Activated CD8-positive, alpha-beta T cell treated with anti-CD3 and anti-CD28 coated beads, Interleukin-2, amount 10 ng/mL, durations not matched to agents 7 days and 5 days (primary cell): ENCODE results near the gene ZNF480. TPM values are rescaled to one million over a fixed set of nuclear protein-coding genes. Genes with fewer than 3 reads are reported as not detected.
A peak's percentile ranks its signal among the peaks of the same experiment; 100 is the strongest.

Experiments
- ATAC-seq: fragments of 150-1000 bp; cut with Tn5 transposase; one replicate; pipeline ENCODE4 v1.10.0; 2021; ENCODE audit warnings: moderate library complexity
- CTCF ChIA-PET: fragments of 350-600 bp; sonication (Branson Sonifier 250); formaldehyde crosslinking; loops from one replicate; lab custom pipeline; 2021; ENCODE audit warnings: antibody characterized with exemption; lab: Charles Lee
- POLR2A ChIA-PET: fragments of 350-600 bp; sonication (Branson Sonifier 250); formaldehyde crosslinking; loops from one replicate; lab custom pipeline; 2021; ENCODE audit warnings: antibody characterized with exemption; lab: Charles Lee
- DNase-seq: peaks from one replicate; pipeline ENCODE4 v3.0.0-alpha.2; 2020
- H3K27ac Mint-ChIP-seq: one replicate; pipeline ENCODE4 v1.8.0; 2021; ENCODE audit warnings: mild to moderate bottlenecking, mixed read lengths
- H3K27me3 Mint-ChIP-seq: one replicate; pipeline ENCODE4 v1.8.0; 2021; ENCODE audit warnings: low read depth, mixed read lengths
- H3K36me3 Mint-ChIP-seq: one replicate; pipeline ENCODE4 v1.8.0; 2021; ENCODE audit warnings: low read depth, mixed read lengths
- H3K4me1 Mint-ChIP-seq: one replicate; pipeline ENCODE4 v1.8.0; 2021; ENCODE audit warnings: low read depth, mixed read lengths
- H3K4me3 Mint-ChIP-seq: one replicate; pipeline ENCODE4 v1.8.0; 2021; ENCODE audit warnings: mild to moderate bottlenecking, mixed read lengths
- H3K9me3 Mint-ChIP-seq: one replicate; pipeline ENCODE4 v1.8.0; 2022; ENCODE audit warnings: mixed read lengths; ENCODE audit not compliant: insufficient read depth
- microRNA-seq: library from miRNA; unstranded; fragments of <30 nt; microRNA quantifications from one replicate; pipeline ENCODE4 v1.2.0, GENCODE V29; 2022
- total RNA-seq, 2 experiments: library from RNA; stranded (reverse); gene quantifications; one replicate each; pipeline ENCODE4 v1.2.3, GENCODE V29; 2021

ZNF480 gene
- total RNA-seq, 2 experiments from 2014 or later: 15.2 to 15.7 TPM

DNA sequence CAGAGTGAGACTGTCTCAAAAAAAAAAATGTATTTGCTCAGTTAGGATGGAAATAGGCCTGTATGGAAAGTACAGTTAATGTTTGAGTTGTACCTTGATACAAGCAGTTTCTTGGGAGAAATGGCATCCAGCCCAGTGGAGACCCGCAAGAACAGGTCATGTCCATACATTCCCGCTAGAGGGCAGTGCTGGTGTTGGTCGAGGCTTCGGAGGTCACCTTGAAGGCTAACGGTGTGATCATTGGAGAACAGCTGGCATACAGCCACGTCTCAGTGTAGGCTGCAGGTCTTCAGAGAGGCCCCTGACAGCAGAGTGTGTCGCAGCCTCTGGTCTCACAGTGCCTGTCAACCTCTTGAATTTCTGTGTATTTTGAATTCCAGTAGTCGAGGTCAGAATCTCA is 46.6 kb downstream of the ZNF480 start:
- Mint-ChIP-seq H3K27ac (no peak overlapping the region), H3K4me3 (no peak overlapping the region), H3K36me3 (peaks cover 16% of the 10 kb centered on the region), H3K4me1 (no peaks in the 10 kb centered on the region), H3K27me3 (no peaks in the 10 kb centered on the region), H3K9me3 (peaks cover 12% of the 10 kb centered on the region)
- ATAC-seq (peak; percentile 57), DNase-seq (peak; percentile 66)
- ChIA-PET CTCF (no interaction called here), POLR2A (no interaction called here)

DNA sequence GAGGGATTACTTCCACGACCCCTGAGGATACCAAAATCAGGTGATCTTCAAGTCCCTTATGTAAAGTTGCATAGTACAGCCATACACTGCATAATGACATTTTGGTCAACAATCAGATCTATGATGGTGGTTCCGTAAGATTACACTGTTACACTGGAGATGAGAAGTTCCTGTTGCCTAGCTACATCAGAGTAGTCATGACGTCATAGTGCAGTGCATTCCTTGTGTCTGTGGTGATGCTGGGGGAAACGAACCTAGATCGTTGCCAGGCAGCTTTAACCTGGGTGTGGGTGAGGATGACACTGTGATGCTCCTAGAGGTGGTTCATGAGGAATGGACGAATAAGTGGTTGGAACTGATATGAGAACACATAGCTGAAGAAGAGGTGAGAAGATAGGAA is 48.2 kb downstream of the ZNF480 start:
- H3K27me3 Mint-ChIP-seq: no peaks in the 10 kb centered on the region
- H3K4me1 Mint-ChIP-seq: no peaks in the 10 kb centered on the region
- peaks cover 17% of the 10 kb centered on the region for H3K36me3 Mint-ChIP-seq
- CTCF ChIA-PET: no interaction called here
- H3K9me3 Mint-ChIP-seq: peaks cover 15% of the 10 kb centered on the region
- no peak for ATAC-seq
- H3K4me3 Mint-ChIP-seq: no peak overlapping the region
- POLR2A ChIA-PET: no interaction called here
- H3K27ac Mint-ChIP-seq: no peak overlapping the region
- DNase-seq: no peak

DNA sequence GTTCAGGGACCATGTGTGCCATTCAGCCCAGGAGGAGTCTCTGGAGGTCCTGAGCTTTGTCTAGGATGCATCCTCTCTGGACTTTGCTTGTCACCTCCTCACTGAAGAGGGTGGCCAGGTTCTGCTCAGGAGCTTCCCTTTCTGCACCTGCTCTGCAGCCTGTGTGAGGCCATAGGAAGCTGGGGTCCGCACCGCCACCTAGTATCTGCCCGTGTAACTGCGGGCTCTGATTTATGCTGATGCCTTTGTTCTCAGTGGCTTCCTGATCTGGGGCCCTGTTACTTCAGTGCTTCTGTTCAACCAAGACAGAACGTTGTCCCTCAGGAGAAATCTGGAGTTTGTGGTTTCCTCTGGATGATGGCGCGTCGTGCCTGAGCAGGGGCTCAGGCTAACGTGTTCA is 54.5 kb downstream of the ZNF480 start:
- ChIA-PET POLR2A (interaction anchor here (0.7 kb wide), 1 partner anchor 1883 kb away, joined by 4 read pairs; no protein-coding TSS in a partner anchor), CTCF (no interaction called here)
- DNase-seq (no peak), ATAC-seq (no peak)
- peaks cover 37% of the 10 kb centered on the region for H3K9me3 Mint-ChIP-seq
- no peaks in the 10 kb centered on the region for H3K27me3 Mint-ChIP-seq
- no peaks in the 10 kb centered on the region for H3K4me1 Mint-ChIP-seq
- H3K36me3 Mint-ChIP-seq: peaks cover 43% of the 10 kb centered on the region
- no peak overlapping the region for H3K27ac Mint-ChIP-seq
- H3K4me3 Mint-ChIP-seq: no peak overlapping the region

DNA sequence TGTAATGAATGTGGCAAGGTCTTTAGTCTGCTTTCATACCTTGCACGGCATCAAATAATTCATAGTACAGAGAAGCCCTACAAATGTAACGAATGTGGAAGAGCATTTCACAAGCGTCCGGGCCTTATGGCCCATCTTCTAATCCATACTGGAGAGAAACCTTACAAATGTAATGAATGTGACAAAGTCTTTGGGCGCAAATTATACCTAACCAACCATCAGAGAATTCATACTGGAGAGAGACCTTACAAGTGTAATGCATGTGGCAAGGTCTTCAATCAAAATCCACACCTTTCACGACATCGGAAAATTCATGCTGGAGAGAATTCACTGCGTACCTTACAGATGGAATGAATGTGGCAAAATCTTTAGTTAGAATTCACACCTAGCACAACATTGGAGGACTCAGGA is 69.5 kb downstream of the ZNF480 start:
- peaks cover 41% of the 10 kb centered on the region for H3K9me3 Mint-ChIP-seq
- ATAC-seq: no peak
- peaks cover 15% of the 10 kb centered on the region for H3K4me1 Mint-ChIP-seq
- POLR2A ChIA-PET: no interaction called here
- no peaks in the 10 kb centered on the region for H3K27me3 Mint-ChIP-seq
- H3K36me3 Mint-ChIP-seq: peaks cover 42% of the 10 kb centered on the region
- CTCF ChIA-PET: no interaction called here
- no peak overlapping the region for H3K4me3 Mint-ChIP-seq
- H3K27ac Mint-ChIP-seq: no peak overlapping the region
- no peak for DNase-seq

DNA sequence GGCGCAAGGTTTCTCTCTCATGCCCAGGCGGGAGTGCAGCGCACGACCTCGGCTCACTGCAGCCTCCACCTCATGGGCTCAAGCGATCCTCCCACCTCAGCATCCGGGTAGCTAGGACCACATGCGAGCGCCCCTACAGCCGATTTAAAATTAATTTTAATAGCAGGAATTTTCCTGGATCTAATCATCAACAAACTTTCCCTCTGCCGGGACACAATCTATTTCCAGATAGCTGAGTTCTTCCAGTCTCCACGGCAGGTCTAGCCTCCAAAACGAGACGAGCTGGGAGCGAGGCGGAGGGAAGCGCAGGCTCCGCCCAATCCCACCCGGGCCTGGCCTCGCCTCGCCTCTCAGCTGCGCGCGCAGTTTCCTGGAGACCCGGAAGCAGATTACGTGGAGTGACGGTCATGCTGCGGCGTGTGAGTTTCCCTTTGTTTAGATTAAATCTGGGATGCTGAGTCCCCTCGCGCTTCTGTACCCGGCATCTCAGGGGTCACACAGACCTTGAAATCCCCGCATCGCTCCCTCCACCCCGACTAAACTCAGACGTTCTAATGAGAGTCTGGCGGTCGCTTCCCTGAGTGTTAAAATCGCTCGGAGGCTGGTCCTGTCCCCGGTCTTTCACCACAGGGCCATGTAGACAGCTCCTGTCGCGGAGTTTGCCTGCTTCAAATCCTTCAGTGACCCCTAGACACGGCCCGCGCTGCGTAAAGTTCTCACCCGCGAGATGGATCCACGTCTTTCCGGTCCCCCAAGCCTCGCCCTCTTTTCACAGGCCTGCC is 72.8 kb downstream of the ZNF480 start, which contains the start of gene ZNF880:
TSS of gene ZNF880 (plus strand) at position 365 of the 782 bp plus-strand sequence. CDS start at position 408, 43 bp downstream.
- ChIA-PET POLR2A (interaction anchor here (0.9 to 1.4 kb wide), 5 partner anchors 8 to 263 kb away, joined by 3 to 5 read pairs (median 3); partner anchors contain the start of gene ZNF610), CTCF (no interaction called here)

DNA sequence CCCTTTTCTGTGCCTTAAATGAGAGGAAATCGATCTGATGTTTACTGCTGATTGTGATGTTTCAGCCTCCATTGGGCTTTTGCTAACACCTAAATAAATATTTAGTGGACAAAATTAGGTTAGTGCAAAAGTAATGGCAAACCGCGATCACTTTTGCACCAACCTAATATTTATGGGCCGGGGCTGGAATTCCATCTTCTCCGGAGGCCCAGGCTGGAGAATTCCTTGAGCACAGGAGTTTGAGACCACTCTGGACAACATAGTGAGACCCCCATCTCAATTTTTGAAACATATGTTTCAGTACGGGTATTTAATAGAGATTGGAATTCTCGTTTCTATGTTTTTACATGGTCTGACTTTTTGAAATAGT is 73.4 kb downstream of the ZNF480 start:
- ChIA-PET POLR2A (interaction anchor here (0.9 to 1.4 kb wide), 4 partner anchors 27 to 263 kb away, joined by 3 to 5 read pairs (median 4); partner anchors contain the start of gene ZNF610), CTCF (no interaction called here)

More for the DNA sequence above, 72.8 kb downstream of the ZNF480 start, which contains the start of gene ZNF880:
- peak; percentile 99 for ATAC-seq
- Mint-ChIP-seq H3K4me3 (peak within 1 kb of the TSS; percentile 88), H3K9me3 (peaks cover 43% of the 10 kb centered on the region), H3K27me3 (no peaks in the 10 kb centered on the region), H3K4me1 (peaks cover 17% of the 10 kb centered on the region), H3K36me3 (peaks cover 54% of the 10 kb centered on the region), H3K27ac (peak within 1 kb of the TSS; percentile 99)
- peak; percentile 95 for DNase-seq

More for the DNA sequence above, 73.4 kb downstream of the ZNF480 start:
- Mint-ChIP-seq H3K9me3 (peaks cover 42% of the 10 kb centered on the region), H3K27me3 (no peaks in the 10 kb centered on the region), H3K36me3 (peaks cover 59% of the 10 kb centered on the region), H3K27ac (peak overlapping the region; percentile 99), H3K4me3 (peak overlapping the region; percentile 88), H3K4me1 (peaks cover 17% of the 10 kb centered on the region)
- ATAC-seq (no peak), DNase-seq (no peak)

Small RNA genes within 50 kb of the gene (microRNA-seq; reads per million reads assigned to microRNA genes)
- gene MIR643: 24.1 reads per million, percentile 38 among the genes with 10 or more reads in this experiment

Other genes starting within 250 kb of the ZNF480 start
- gene ZNF432, start 248.3 kb upstream of the ZNF480 start, total RNA-seq: 10 to 100 TPM; 15.6 to 16.0 TPM
- 10 to 100 TPM; 26.2 to 28.0 TPM for gene ZNF841, start 201.4 kb upstream of the ZNF480 start, total RNA-seq
- 1 to 10 TPM; 6.2 to 8.4 TPM for gene ZNF616, start 157.2 kb upstream of the ZNF480 start, total RNA-seq
- gene ZNF836, start 125.5 kb upstream of the ZNF480 start, total RNA-seq: 10 to 100 TPM; 15.5 to 18.7 TPM
- 100 to 1,000 TPM; 223 to 225 TPM for gene PPP2R1A, start 107.1 kb upstream of the ZNF480 start, total RNA-seq
- gene ZNF766, start 27.6 kb upstream of the ZNF480 start, total RNA-seq: 10 to 100 TPM; 18.9 to 23.7 TPM
- gene ZNF610, start 39.1 kb downstream of the ZNF480 start, total RNA-seq: 1 to 10 TPM; 1.5 to 1.6 TPM
- gene ZNF880, start 72.8 kb downstream of the ZNF480 start, total RNA-seq: 10 to 100 TPM; 15.0 to 17.6 TPM
- 10 to 100 TPM; 13.0 to 14.7 TPM for gene ZNF528, start 100.7 kb downstream of the ZNF480 start, total RNA-seq
- not detected for gene ZNF534, start 132.0 kb downstream of the ZNF480 start, total RNA-seq
- 1 to 10 TPM; 1.4 to 1.9 TPM for gene ZNF578, start 156.4 kb downstream of the ZNF480 start, total RNA-seq
- gene ZNF808, start 230.5 kb downstream of the ZNF480 start, total RNA-seq: 10 to 100 TPM; 47.0 to 50.0 TPM